Measurements from ENCODE around the gene IL21R.

GRCh38 chr16:27462846-27463682, 61.1 kb downstream of the IL21R start:
- TF ChIP-seq EZH2 (IDR thresholded peaks at IDR 0.05; ENCODE audit: borderline replicate concordance, control insufficient read depth, low read depth, low read length) (no peak), JUND (IDR thresholded peaks at IDR 0.05; ENCODE audit: low read depth, low read length) (no peak), CTCF (IDR thresholded peaks at IDR 0.05 in 2 of 3, conservative IDR thresholded peaks at IDR 0.05 in 1 of 3; ENCODE audit: control insufficient read depth in 2 of 3, extremely low read depth in 1 of 3, insufficient read depth in 1 of 3, low read depth in 3 of 3, low read length in 3 of 3) (no peak), NFIC (IDR thresholded peaks at IDR 0.05; ENCODE audit: low read depth, low read length) (no peak), SREBF1 (IDR thresholded peaks at IDR 0.05; ENCODE audit: low read length) (no peak), MTA3 (IDR thresholded peaks at IDR 0.05; ENCODE audit: borderline replicate concordance, low read length) (no peak), CEBPZ (IDR thresholded peaks at IDR 0.05; ENCODE audit: low read depth, low read length) (no peak), BMI1 (IDR thresholded peaks at IDR 0.05; ENCODE audit: borderline replicate concordance) (no peak), ATF2 (IDR thresholded peaks at IDR 0.05; ENCODE audit: low read length) (no peak)
